OCI-LY7 (cell line): ENCODE measurements around the gene SLC35F4. TPM values are rescaled to one million over a fixed set of nuclear protein-coding genes. Genes with fewer than 3 reads are reported as not detected.

Source experiments
- BruUV-seq: library from RNA; stranded (reverse); fragments of 400-500 nt; replicated peaks from 2 replicates; lab custom pipeline; 2021; lab: Mats Ljungman, UMichigan
- CTCF ChIA-PET: fragments of 300-600 bp; sonication (Branson Sonifier 250); formaldehyde crosslinking; loops from one replicate; lab custom pipeline; 2022; ENCODE audit warnings: antibody characterized with exemption; ENCODE audit not compliant: unreplicated experiment; lab: Charles Lee
- POLR2A ChIA-PET: fragments of 300-600 bp; sonication (Branson Sonifier 250); formaldehyde crosslinking; loops from one replicate; lab custom pipeline; 2022; ENCODE audit warnings: antibody characterized with exemption; lab: Charles Lee
- DNase-seq: peaks from one replicate; pipeline ENCODE4 v3.0.0-alpha.2; 2015; ENCODE audit warnings: low spot score
- H2AFZ ChIP-seq: fragments of 200-600 bp; sonication (generic), shearing (Covaris generic); 2 replicates; pipeline ENCODE4 v1.6.1; 2014; ENCODE audit warnings: mild to moderate bottlenecking, antibody characterized with exemption, low read length, moderate library complexity
- H3K27ac ChIP-seq: fragments of 200-600 bp; sonication (generic); 2 replicates; pipeline ENCODE4 v1.5.1; 2014; ENCODE audit warnings: mixed run types, low read depth, mild to moderate bottlenecking, moderate library complexity, low read length, inconsistent platforms; ENCODE audit not compliant: poor library complexity, severe bottlenecking
- H3K36me3 ChIP-seq: fragments of 200-600 bp; sonication (generic); 2 replicates; pipeline ENCODE4 v1.6.1; 2014; ENCODE audit warnings: mild to moderate bottlenecking, antibody characterized with exemption, low read length, moderate library complexity, mixed read lengths; ENCODE audit not compliant: insufficient read depth
- H3K4me1 ChIP-seq: fragments of 200-600 bp; sonication (generic); 2 replicates; pipeline ENCODE4 v1.5.1; 2014; ENCODE audit warnings: mild to moderate bottlenecking, low read length; ENCODE audit not compliant: insufficient read depth, poor library complexity, severe bottlenecking
- H3K4me2 ChIP-seq: fragments of 200-600 bp; sonication (generic); 2 replicates; pipeline ENCODE4 v1.6.1; 2014; ENCODE audit warnings: mild to moderate bottlenecking, low read length
- H3K4me3 ChIP-seq: fragments of 200-600 bp; sonication (generic); 2 replicates; pipeline ENCODE4 v1.5.1; 2014; ENCODE audit warnings: mild to moderate bottlenecking, low read depth, low read length; ENCODE audit not compliant: poor library complexity, severe bottlenecking
- H3K79me2 ChIP-seq: fragments of 200-600 bp; sonication (generic); 2 replicates; pipeline ENCODE4 v1.6.1; 2016; ENCODE audit warnings: low read depth, mild to moderate bottlenecking, low read length, moderate library complexity, mixed read lengths; ENCODE audit not compliant: insufficient read depth
- H3K9me2 ChIP-seq: fragments of 200-600 bp; sonication (generic); 2 replicates; pipeline ENCODE4 v1.6.1; 2016; ENCODE audit warnings: mild to moderate bottlenecking, low read length, mixed read lengths; ENCODE audit not compliant: insufficient read depth
- H3K9me3 ChIP-seq: fragments of 200-600 bp; sonication (generic); 2 replicates; pipeline ENCODE4 v1.6.1; 2014; ENCODE audit warnings: mild to moderate bottlenecking, mixed run types, low read length, mixed read lengths
- H4K20me1 ChIP-seq: fragments of 200-600 bp; sonication (generic); 2 replicates; pipeline ENCODE4 v1.6.1; 2014; ENCODE audit warnings: mild to moderate bottlenecking, antibody characterized with exemption, low read length, moderate library complexity, mixed read lengths; ENCODE audit not compliant: insufficient read depth
- EZH2phosphoT487 ChIP-seq: fragments of 200-600 bp; sonication (generic); IDR thresholded peaks from 2 replicates; pipeline ENCODE4 v1.6.1; 2018; ENCODE audit warnings: low read depth, borderline replicate concordance, mild to moderate bottlenecking, mixed run types, antibody characterized with exemption, low read length, moderate library complexity, mixed read lengths
- intact Hi-C: fragments of 100-400 bp; cut with micrococcal nuclease; formaldehyde crosslinking; loops from one replicate; pipeline ENCODE4 v1.10.0; 2022; ENCODE audit not compliant: unreplicated experiment
- total RNA-seq, 2 experiments: library from RNA; depleted of rRNA in 1 of 2; stranded (reverse); fragments of >200 nt in 1 of 2; shearing (Covaris generic) in 1 of 2; gene quantifications; 2 replicates each; pipeline ENCODE4 v1.2.3, GENCODE V29; 2014 to 2022
- TF ChIP-seq, protein P1 (sequence below): fragments of 200-600 bp; sonication (generic); conservative IDR thresholded peaks from 2 replicates; pipeline ENCODE4 v1.5.1; 2014; ENCODE audit warnings: mild to moderate bottlenecking, antibody characterized with exemption, low read length, moderate library complexity, mixed read lengths

Gene SLC35F4
- total RNA-seq, 2 experiments from 2014 or later = not detected

DNA sequence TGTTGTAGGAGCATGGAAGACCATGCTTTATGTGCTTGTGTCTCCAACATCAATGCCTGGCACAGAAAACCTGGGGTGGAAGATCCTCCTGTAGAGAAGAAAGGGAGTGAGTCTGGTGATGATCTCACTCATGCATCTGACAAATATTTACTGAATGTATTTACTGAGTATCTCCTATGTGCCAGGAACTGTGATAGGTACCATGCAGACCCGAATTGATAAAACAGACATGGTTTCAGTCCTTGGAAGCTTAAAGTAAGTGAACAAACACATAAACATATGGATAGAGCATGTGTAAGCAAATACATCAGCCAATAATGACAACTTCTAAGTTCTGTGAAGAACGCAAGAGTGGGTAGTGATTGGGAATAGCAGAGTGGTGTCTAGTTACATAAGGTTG, 255.3 kb downstream of the SLC35F4 start:
- Histone ChIP-seq H3K4me1 (no peaks in the 10 kb centered on the region), H3K79me2 (no peaks in the 10 kb centered on the region), H4K20me1 (no peaks in the 10 kb centered on the region), H3K36me3 (no peaks in the 10 kb centered on the region), H3K4me3 (no peak overlapping the region), H2AFZ (no peak overlapping the region), H3K9me3 (no peaks in the 10 kb centered on the region), H3K27ac (no peak overlapping the region), H3K9me2 (no peaks in the 10 kb centered on the region), H3K4me2 (no peak overlapping the region)
- intact Hi-C loops = no loop called here
- no TSS peak for BruUV-seq
- ChIA-PET POLR2A (no interaction called here), CTCF (no interaction called here)
- no peak for DNase-seq
- no peak for TF ChIP-seq EZH2phosphoT487
- TF ChIP-seq, protein P1, sequence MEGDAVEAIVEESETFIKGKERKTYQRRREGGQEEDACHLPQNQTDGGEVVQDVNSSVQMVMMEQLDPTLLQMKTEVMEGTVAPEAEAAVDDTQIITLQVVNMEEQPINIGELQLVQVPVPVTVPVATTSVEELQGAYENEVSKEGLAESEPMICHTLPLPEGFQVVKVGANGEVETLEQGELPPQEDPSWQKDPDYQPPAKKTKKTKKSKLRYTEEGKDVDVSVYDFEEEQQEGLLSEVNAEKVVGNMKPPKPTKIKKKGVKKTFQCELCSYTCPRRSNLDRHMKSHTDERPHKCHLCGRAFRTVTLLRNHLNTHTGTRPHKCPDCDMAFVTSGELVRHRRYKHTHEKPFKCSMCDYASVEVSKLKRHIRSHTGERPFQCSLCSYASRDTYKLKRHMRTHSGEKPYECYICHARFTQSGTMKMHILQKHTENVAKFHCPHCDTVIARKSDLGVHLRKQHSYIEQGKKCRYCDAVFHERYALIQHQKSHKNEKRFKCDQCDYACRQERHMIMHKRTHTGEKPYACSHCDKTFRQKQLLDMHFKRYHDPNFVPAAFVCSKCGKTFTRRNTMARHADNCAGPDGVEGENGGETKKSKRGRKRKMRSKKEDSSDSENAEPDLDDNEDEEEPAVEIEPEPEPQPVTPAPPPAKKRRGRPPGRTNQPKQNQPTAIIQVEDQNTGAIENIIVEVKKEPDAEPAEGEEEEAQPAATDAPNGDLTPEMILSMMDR = no peak

GRCh38 chr14:57609192-57610075, 256.5 kb downstream of the SLC35F4 start:
- H3K79me2 ChIP-seq = no peaks in the 10 kb centered on the region
- H3K9me3 ChIP-seq = no peaks in the 10 kb centered on the region
- H3K9me2 ChIP-seq = no peaks in the 10 kb centered on the region
- H3K4me1 ChIP-seq = no peaks in the 10 kb centered on the region
- no peak overlapping the region for H3K27ac ChIP-seq
- no peak for DNase-seq
- BruUV-seq = no TSS peak
- H3K4me2 ChIP-seq = no peak overlapping the region
- no peaks in the 10 kb centered on the region for H4K20me1 ChIP-seq
- ChIA-PET POLR2A (interaction anchor here (0.6 to 0.8 kb wide), 2 partner anchors 11 to 151 kb away, joined by 3 to 4 read pairs; no protein-coding TSS in a partner anchor), CTCF (no interaction called here)
- intact Hi-C loops = no loop called here
- no peaks in the 10 kb centered on the region for H3K36me3 ChIP-seq
- H3K4me3 ChIP-seq = no peak overlapping the region
- no peak for TF ChIP-seq EZH2phosphoT487
- TF ChIP-seq, protein P1 = no peak
- H2AFZ ChIP-seq = no peak overlapping the region

GRCh38 chr14:57607086-57607485, 258.8 kb downstream of the SLC35F4 start:
- no peaks in the 10 kb centered on the region for H4K20me1 ChIP-seq
- no peak for TF ChIP-seq EZH2phosphoT487
- TF ChIP-seq, protein P1 = no peak
- no TSS peak for BruUV-seq
- ChIA-PET CTCF (no interaction called here), POLR2A (no interaction called here)
- H3K79me2 ChIP-seq = no peaks in the 10 kb centered on the region
- no peaks in the 10 kb centered on the region for H3K9me3 ChIP-seq
- H2AFZ ChIP-seq = no peak overlapping the region
- intact Hi-C loops = no loop called here
- no peak overlapping the region for H3K4me2 ChIP-seq
- no peak overlapping the region for H3K27ac ChIP-seq
- no peaks in the 10 kb centered on the region for H3K9me2 ChIP-seq
- DNase-seq = no peak
- H3K4me3 ChIP-seq = no peak overlapping the region
- H3K36me3 ChIP-seq = no peaks in the 10 kb centered on the region
- no peaks in the 10 kb centered on the region for H3K4me1 ChIP-seq
